Activated T-cell treated with anti-CD3 and anti-CD28 coated beads for 24 hours (primary cell): ENCODE measurements around the gene COQ3.
"Not testable (repeated sequence)": the region's sequence is repeated elsewhere in the genome, so short reads cannot be mapped to it uniquely, and the experiment has no call there.

Experiments used
- DNase-seq: peaks from one replicate; pipeline ENCODE4 v3.0.0-alpha.2; 2020; ENCODE audit warnings: low read depth

Gene COQ3

GRCh38 chr6:99378636-99379035, 15.4 kb downstream of the COQ3 start:
- no peak for DNase-seq

GRCh38 chr6:99369533-99369932, 24.5 kb downstream of the COQ3 start:
- DNase-seq = no peak

GRCh38 chr6:99366852-99367251, 27.1 kb downstream of the COQ3 start:
- DNase-seq = no peak

- DNase-seq = no peak
These were observed 30.0 kb downstream of the COQ3 start for GRCh38 chr6:99364026-99364425.

- no peak for DNase-seq
These were observed 31.2 kb downstream of the COQ3 start for GRCh38 chr6:99362678-99363268.

- no peak for DNase-seq
These were observed 34.2 kb downstream of the COQ3 start for GRCh38 chr6:99359800-99360199.

- no peak for DNase-seq
These were observed 37.4 kb downstream of the COQ3 start for GRCh38 chr6:99356641-99357040.

GRCh38 chr6:99354983-99355382, 39.0 kb downstream of the COQ3 start:
- DNase-seq = no peak

- DNase-seq = no peak
These were observed 40.9 kb downstream of the COQ3 start for GRCh38 chr6:99353126-99353525.

GRCh38 chr6:99350573-99350972, 43.4 kb downstream of the COQ3 start:
- no peak for DNase-seq

GRCh38 chr6:99349171-99350141, 44.5 kb downstream of the COQ3 start, which contains the start of gene FAXC:
FAXC (minus strand) TSS chr6:99349674; CDS start chr6:99349372, 302 bp downstream.
- no peak for DNase-seq

GRCh38 chr6:99348288-99349170, 45.5 kb downstream of the COQ3 start:
- DNase-seq = no peak

GRCh38 chr6:99347804-99348203, 46.2 kb downstream of the COQ3 start:
- DNase-seq = no peak

GRCh38 chr6:99346595-99346994, 47.4 kb downstream of the COQ3 start:
- DNase-seq = no peak

GRCh38 chr6:99345164-99345563, 48.8 kb downstream of the COQ3 start:
- no peak for DNase-seq

- no peak for DNase-seq
These were observed 49.7 kb downstream of the COQ3 start for GRCh38 chr6:99344289-99344688.

- DNase-seq = no peak
These were observed 52.0 kb downstream of the COQ3 start for GRCh38 chr6:99341862-99342455.

GRCh38 chr6:99338188-99338587, 55.8 kb downstream of the COQ3 start:
- DNase-seq = no peak

GRCh38 chr6:99335298-99335697, 58.7 kb downstream of the COQ3 start:
- DNase-seq = not testable (repeated sequence)

GRCh38 chr6:99334526-99335127, 59.4 kb downstream of the COQ3 start:
- no peak for DNase-seq

- no peak for DNase-seq
These were observed 60.9 kb downstream of the COQ3 start for GRCh38 chr6:99333068-99333467.
